ENCODE data around the gene DCHS2.

The DCHS2 gene

DNA sequence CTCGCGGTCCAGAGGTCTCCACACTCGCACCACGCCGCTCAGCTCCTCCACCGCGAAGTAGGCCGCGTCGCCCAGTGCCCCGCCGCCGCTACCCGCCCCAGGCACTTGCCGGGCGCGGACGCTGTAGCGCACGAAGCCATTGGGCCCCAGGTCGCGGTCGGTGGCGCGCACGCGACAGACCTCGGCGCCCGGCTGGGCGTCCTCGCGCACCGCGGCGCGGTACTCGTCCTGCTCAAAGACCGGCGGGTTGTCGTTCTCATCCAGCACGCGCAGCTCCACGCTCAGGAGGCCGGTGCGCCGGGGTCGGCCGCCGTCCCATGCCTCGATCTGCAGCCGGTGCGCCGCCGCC lies 1.4 kb downstream of the DCHS2 start:
- peaks cover 4% of the 10 kb centered on the region for H3K4me1 ChIP-seq (ENCODE audit: control insufficient read depth, insufficient read depth, low read length, poor library complexity, severe bottlenecking)
- no peak overlapping the region for H3K4me3 ChIP-seq (ENCODE audit: extremely low read depth, insufficient read depth, low read length, poor library complexity, severe bottlenecking)
- no peaks in the 10 kb centered on the region for H3K36me3 ChIP-seq (ENCODE audit: control insufficient read depth, insufficient read depth, low read length)
- 20 to 32% methylated on average over 42 to 53 of the region's 55 CpGs for WGBS, 2 experiments (ENCODE audit: insufficient coverage in 2 of 2)
- H3K9me3 ChIP-seq (ENCODE audit: control insufficient read depth, low read length) = no peaks in the 10 kb centered on the region
- H3K27ac ChIP-seq (ENCODE audit: low read depth, low read length, severe bottlenecking) = no peak overlapping the region

GRCh38 chr4:154489558-154490233 lies 1.9 kb downstream of the DCHS2 start:
- H3K4me3 ChIP-seq (ENCODE audit: extremely low read depth, insufficient read depth, low read length, poor library complexity, severe bottlenecking) = no peak overlapping the region
- no peaks in the 10 kb centered on the region for H3K36me3 ChIP-seq (ENCODE audit: control insufficient read depth, insufficient read depth, low read length)
- H3K4me1 ChIP-seq (ENCODE audit: control insufficient read depth, insufficient read depth, low read length, poor library complexity, severe bottlenecking) = peaks cover 4% of the 10 kb centered on the region
- no peak overlapping the region for H3K27ac ChIP-seq (ENCODE audit: low read depth, low read length, severe bottlenecking)
- no peaks in the 10 kb centered on the region for H3K9me3 ChIP-seq (ENCODE audit: control insufficient read depth, low read length)
- WGBS, 2 experiments (ENCODE audit: insufficient coverage in 2 of 2) = 91 to 92% methylated on average over 52 to 53 of the region's 56 CpGs

GRCh38 chr4:154487145-154487544 lies 4.5 kb downstream of the DCHS2 start:
- peaks cover 4% of the 10 kb centered on the region for H3K4me1 ChIP-seq (ENCODE audit: control insufficient read depth, insufficient read depth, low read length, poor library complexity, severe bottlenecking)
- no peak overlapping the region for H3K27ac ChIP-seq (ENCODE audit: low read depth, low read length, severe bottlenecking)
- no peaks in the 10 kb centered on the region for H3K9me3 ChIP-seq (ENCODE audit: control insufficient read depth, low read length)
- H3K4me3 ChIP-seq (ENCODE audit: extremely low read depth, insufficient read depth, low read length, poor library complexity, severe bottlenecking) = no peak overlapping the region
- H3K36me3 ChIP-seq (ENCODE audit: control insufficient read depth, insufficient read depth, low read length) = no peaks in the 10 kb centered on the region
- 87% methylated on average over 4 of the region's 4 CpGs; no CpG with 5 or more reads in 1 of the 2 experiments for WGBS, 2 experiments (ENCODE audit: insufficient coverage in 2 of 2)

GRCh38 chr4:154485127-154485773 lies 6.3 kb downstream of the DCHS2 start:
- Histone ChIP-seq H3K9me3 (ENCODE audit: control insufficient read depth, low read length) (no peaks in the 10 kb centered on the region), H3K4me3 (ENCODE audit: extremely low read depth, insufficient read depth, low read length, poor library complexity, severe bottlenecking) (no peak overlapping the region), H3K36me3 (ENCODE audit: control insufficient read depth, insufficient read depth, low read length) (no peaks in the 10 kb centered on the region), H3K4me1 (ENCODE audit: control insufficient read depth, insufficient read depth, low read length, poor library complexity, severe bottlenecking) (no peaks in the 10 kb centered on the region), H3K27ac (ENCODE audit: low read depth, low read length, severe bottlenecking) (no peak overlapping the region)
- WGBS, 2 experiments (ENCODE audit: insufficient coverage in 2 of 2) = 82 to 90% methylated on average over 2 to 3 of the region's 4 CpGs

- no CpG with 5 or more reads among the region's 4 CpGs for WGBS, 2 experiments (ENCODE audit: insufficient coverage in 2 of 2)
- no peaks in the 10 kb centered on the region for H3K9me3 ChIP-seq (ENCODE audit: control insufficient read depth, low read length)
These were observed 13.1 kb downstream of the DCHS2 start for GRCh38 chr4:154478547-154478946.

GRCh38 chr4:154478128-154478527 lies 13.5 kb downstream of the DCHS2 start:
- Histone ChIP-seq H3K4me3 (ENCODE audit: extremely low read depth, insufficient read depth, low read length, poor library complexity, severe bottlenecking) (no peak overlapping the region), H3K4me1 (ENCODE audit: control insufficient read depth, insufficient read depth, low read length, poor library complexity, severe bottlenecking) (no peaks in the 10 kb centered on the region), H3K9me3 (ENCODE audit: control insufficient read depth, low read length) (no peaks in the 10 kb centered on the region), H3K36me3 (ENCODE audit: control insufficient read depth, insufficient read depth, low read length) (no peaks in the 10 kb centered on the region), H3K27ac (ENCODE audit: low read depth, low read length, severe bottlenecking) (no peak overlapping the region)
- WGBS, 2 experiments (ENCODE audit: insufficient coverage in 2 of 2) = no CpG with 5 or more reads among the region's 2 CpGs

More at GRCh38 chr4:154478547-154478946, 13.1 kb downstream of the DCHS2 start:
- Histone ChIP-seq H3K36me3 (ENCODE audit: control insufficient read depth, insufficient read depth, low read length) (no peaks in the 10 kb centered on the region), H3K4me3 (ENCODE audit: extremely low read depth, insufficient read depth, low read length, poor library complexity, severe bottlenecking) (no peak overlapping the region), H3K4me1 (ENCODE audit: control insufficient read depth, insufficient read depth, low read length, poor library complexity, severe bottlenecking) (no peaks in the 10 kb centered on the region), H3K27ac (ENCODE audit: low read depth, low read length, severe bottlenecking) (no peak overlapping the region)

DNA sequence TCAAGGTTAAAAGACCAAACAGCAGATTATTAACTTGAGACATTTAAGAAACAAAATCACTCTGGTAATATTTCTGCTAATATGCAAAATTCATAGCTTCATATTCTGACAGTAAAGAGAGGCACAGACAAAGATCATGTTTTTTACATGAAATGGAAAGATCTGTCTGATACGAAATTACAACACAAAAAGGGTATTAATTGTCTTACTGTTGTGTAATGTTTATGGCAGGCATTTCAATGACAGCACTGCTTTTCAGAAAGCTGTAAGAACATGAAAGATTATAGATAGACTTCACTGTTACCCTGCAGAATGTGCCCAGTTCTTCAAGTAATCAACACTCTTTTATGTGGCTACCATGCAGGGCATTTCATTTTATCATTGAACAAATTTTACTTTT lies 15.4 kb downstream of the DCHS2 start:
- Histone ChIP-seq H3K36me3 (ENCODE audit: control insufficient read depth, insufficient read depth, low read length) (no peaks in the 10 kb centered on the region), H3K4me1 (ENCODE audit: control insufficient read depth, insufficient read depth, low read length, poor library complexity, severe bottlenecking) (no peaks in the 10 kb centered on the region), H3K9me3 (ENCODE audit: control insufficient read depth, low read length) (no peaks in the 10 kb centered on the region), H3K4me3 (ENCODE audit: extremely low read depth, insufficient read depth, low read length, poor library complexity, severe bottlenecking) (no peak overlapping the region), H3K27ac (ENCODE audit: low read depth, low read length, severe bottlenecking) (no peak overlapping the region)
- WGBS, 2 experiments (ENCODE audit: insufficient coverage in 2 of 2) = 80 to 91% methylated on average over 1 of the region's 1 CpG

DNA sequence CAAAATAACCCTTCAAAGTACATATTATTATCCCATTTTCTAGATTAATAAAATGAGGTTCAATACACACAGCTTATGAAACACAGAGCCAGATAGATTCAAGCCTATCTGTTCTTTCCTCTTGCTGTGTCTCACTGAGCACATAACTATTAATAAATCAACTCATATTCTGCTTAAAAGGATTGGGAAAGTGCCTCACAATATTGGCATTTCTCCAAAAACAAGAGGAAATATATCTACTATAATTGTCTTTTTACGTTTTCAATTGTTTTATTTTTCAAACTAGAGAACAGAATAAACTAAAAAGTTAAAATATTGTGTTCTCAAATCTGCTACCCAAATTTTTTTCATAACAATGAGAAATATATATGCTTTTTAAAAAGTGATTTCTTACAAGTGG lies 15.8 kb downstream of the DCHS2 start:
- Histone ChIP-seq H3K9me3 (ENCODE audit: control insufficient read depth, low read length) (no peaks in the 10 kb centered on the region), H3K4me1 (ENCODE audit: control insufficient read depth, insufficient read depth, low read length, poor library complexity, severe bottlenecking) (no peaks in the 10 kb centered on the region), H3K27ac (ENCODE audit: low read depth, low read length, severe bottlenecking) (no peak overlapping the region), H3K36me3 (ENCODE audit: control insufficient read depth, insufficient read depth, low read length) (no peaks in the 10 kb centered on the region), H3K4me3 (ENCODE audit: extremely low read depth, insufficient read depth, low read length, poor library complexity, severe bottlenecking) (no peak overlapping the region)
- no CpG with 5 or more reads among the region's 1 CpG for WGBS, 2 experiments (ENCODE audit: insufficient coverage in 2 of 2)

GRCh38 chr4:154473497-154473896 lies 18.1 kb downstream of the DCHS2 start:
- no peaks in the 10 kb centered on the region for H3K4me1 ChIP-seq (ENCODE audit: control insufficient read depth, insufficient read depth, low read length, poor library complexity, severe bottlenecking)
- no peaks in the 10 kb centered on the region for H3K36me3 ChIP-seq (ENCODE audit: control insufficient read depth, insufficient read depth, low read length)
- WGBS, 2 experiments (ENCODE audit: insufficient coverage in 2 of 2) = 57 to 72% methylated on average over 3 to 5 of the region's 6 CpGs
- H3K27ac ChIP-seq (ENCODE audit: low read depth, low read length, severe bottlenecking) = no peak overlapping the region
- no peaks in the 10 kb centered on the region for H3K9me3 ChIP-seq (ENCODE audit: control insufficient read depth, low read length)
- no peak overlapping the region for H3K4me3 ChIP-seq (ENCODE audit: extremely low read depth, insufficient read depth, low read length, poor library complexity, severe bottlenecking)

- Histone ChIP-seq H3K36me3 (ENCODE audit: control insufficient read depth, insufficient read depth, low read length) (no peaks in the 10 kb centered on the region), H3K4me3 (ENCODE audit: extremely low read depth, insufficient read depth, low read length, poor library complexity, severe bottlenecking) (no peak overlapping the region), H3K4me1 (ENCODE audit: control insufficient read depth, insufficient read depth, low read length, poor library complexity, severe bottlenecking) (no peaks in the 10 kb centered on the region), H3K27ac (ENCODE audit: low read depth, low read length, severe bottlenecking) (no peak overlapping the region), H3K9me3 (ENCODE audit: control insufficient read depth, low read length) (no peaks in the 10 kb centered on the region)
- WGBS, 2 experiments (ENCODE audit: insufficient coverage in 2 of 2) = 67 to 75% methylated on average over 1 of the region's 1 CpG
These were observed 18.7 kb downstream of the DCHS2 start for GRCh38 chr4:154472858-154473257.

Data from mesodermal cell (in vitro differentiated cells).